ENCODE results near the gene ELMO1. TPM values are rescaled to one million over a fixed set of nuclear protein-coding genes. Genes with fewer than 3 reads are reported as not detected.

The ELMO1 gene
- total RNA-seq, 4 donors from 2014 or later, result 24.6 to 120 (median 71.9) TPM

DNA sequence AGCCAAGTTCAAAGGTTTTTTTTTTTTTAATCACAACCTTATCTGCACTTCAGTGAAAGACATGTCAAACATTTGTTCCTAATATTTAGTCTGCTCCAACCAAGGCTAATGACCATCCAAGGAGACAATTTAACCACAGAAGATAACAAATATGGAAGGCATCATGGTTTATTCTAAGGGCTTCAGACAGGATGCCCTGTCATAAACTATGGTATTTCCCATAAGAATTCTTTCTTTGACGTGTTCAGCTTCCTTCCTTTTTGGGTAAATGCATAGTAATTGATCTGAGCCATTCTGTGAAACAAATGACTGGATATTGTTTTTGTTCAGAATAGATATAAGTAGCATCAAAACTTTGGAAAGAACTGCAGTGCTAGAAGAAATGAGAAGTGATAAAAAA, 397.9 kb downstream of the ELMO1 start:
- in situ Hi-C loops (cut with MboI; ENCODE audit: low pct_ligation_motif_present in 1 of 4, low pct_unique_long_range_greater_than_20kb in 1 of 4, low sequenced_read_pairs in 3 of 4) (no loop called here), intact Hi-C loops (cut with DNase I; ENCODE audit: low total_unique reads) (no loop called here)
- H3K4me1 ChIP-seq, result peaks cover 0 to 3% (median 0%) of the 10 kb centered on the region in 4 donors
- no peak overlapping the region for H3K4me3 ChIP-seq
- no peak for DNase-seq
- no peak overlapping the region for H3K27ac ChIP-seq
- no peaks in the 10 kb centered on the region for H3K9me3 ChIP-seq
- H3K36me3 ChIP-seq, result no peaks in the 10 kb centered on the region
- no peaks in the 10 kb centered on the region for H3K27me3 ChIP-seq
- TF ChIP-seq EP300 (IDR thresholded peaks at IDR 0.05; ENCODE audit: low read depth) (no peak), POLR2AphosphoS5 (IDR thresholded peaks at IDR 0.05) (no peak), POLR2A (IDR thresholded peaks at IDR 0.05) (no peak)
- TF ChIP-seq, protein P1, sequence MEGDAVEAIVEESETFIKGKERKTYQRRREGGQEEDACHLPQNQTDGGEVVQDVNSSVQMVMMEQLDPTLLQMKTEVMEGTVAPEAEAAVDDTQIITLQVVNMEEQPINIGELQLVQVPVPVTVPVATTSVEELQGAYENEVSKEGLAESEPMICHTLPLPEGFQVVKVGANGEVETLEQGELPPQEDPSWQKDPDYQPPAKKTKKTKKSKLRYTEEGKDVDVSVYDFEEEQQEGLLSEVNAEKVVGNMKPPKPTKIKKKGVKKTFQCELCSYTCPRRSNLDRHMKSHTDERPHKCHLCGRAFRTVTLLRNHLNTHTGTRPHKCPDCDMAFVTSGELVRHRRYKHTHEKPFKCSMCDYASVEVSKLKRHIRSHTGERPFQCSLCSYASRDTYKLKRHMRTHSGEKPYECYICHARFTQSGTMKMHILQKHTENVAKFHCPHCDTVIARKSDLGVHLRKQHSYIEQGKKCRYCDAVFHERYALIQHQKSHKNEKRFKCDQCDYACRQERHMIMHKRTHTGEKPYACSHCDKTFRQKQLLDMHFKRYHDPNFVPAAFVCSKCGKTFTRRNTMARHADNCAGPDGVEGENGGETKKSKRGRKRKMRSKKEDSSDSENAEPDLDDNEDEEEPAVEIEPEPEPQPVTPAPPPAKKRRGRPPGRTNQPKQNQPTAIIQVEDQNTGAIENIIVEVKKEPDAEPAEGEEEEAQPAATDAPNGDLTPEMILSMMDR (IDR thresholded peaks at IDR 0.05), result no peak
- 58 to 79% methylated on average over 1 of the region's 1 CpG for WGBS, 2 donors (ENCODE audit: low coverage in 1 of 2)

DNA sequence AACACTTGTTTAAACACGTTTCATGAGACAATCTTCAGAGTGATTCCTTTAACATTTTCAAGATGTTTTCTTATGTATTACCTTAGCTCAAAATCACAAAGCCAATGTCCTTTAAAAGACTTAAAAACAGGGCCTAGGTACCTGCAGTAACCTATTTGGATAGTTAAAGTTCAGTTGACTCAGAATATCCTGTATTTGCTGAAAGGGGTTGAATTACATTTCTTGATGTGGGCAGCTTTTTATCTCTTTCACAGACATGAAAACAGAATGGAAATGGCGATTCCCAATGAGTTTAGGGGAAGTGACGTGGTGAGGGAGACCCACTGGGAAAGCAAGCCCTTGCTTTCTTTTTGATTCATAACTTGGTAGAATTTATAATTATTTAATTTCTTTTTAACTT, 400.0 kb downstream of the ELMO1 start:
- no peaks in the 10 kb centered on the region for H3K36me3 ChIP-seq
- no peak overlapping the region for H3K4me3 ChIP-seq
- WGBS, 2 donors (ENCODE audit: low coverage in 1 of 2), result 54 to 90% methylated on average over 1 to 3 of the region's 3 CpGs
- in situ Hi-C loops (cut with MboI; ENCODE audit: low pct_ligation_motif_present in 1 of 4, low pct_unique_long_range_greater_than_20kb in 1 of 4, low sequenced_read_pairs in 3 of 4), result no loop called here
- H3K4me1 ChIP-seq, result peaks cover 0 to 3% (median 0%) of the 10 kb centered on the region in 4 donors
- H3K9me3 ChIP-seq, result no peaks in the 10 kb centered on the region
- intact Hi-C loops (cut with DNase I; ENCODE audit: low total_unique reads), result no loop called here
- no peak for TF ChIP-seq EP300 (IDR thresholded peaks at IDR 0.05; ENCODE audit: low read depth)
- TF ChIP-seq POLR2AphosphoS5 (IDR thresholded peaks at IDR 0.05), result no peak
- TF ChIP-seq, protein P1 (IDR thresholded peaks at IDR 0.05), result no peak
- no peak for TF ChIP-seq POLR2A (IDR thresholded peaks at IDR 0.05)
- no peaks in the 10 kb centered on the region for H3K27me3 ChIP-seq
- DNase-seq, result no peak
- H3K27ac ChIP-seq, result no peak overlapping the region

DNA sequence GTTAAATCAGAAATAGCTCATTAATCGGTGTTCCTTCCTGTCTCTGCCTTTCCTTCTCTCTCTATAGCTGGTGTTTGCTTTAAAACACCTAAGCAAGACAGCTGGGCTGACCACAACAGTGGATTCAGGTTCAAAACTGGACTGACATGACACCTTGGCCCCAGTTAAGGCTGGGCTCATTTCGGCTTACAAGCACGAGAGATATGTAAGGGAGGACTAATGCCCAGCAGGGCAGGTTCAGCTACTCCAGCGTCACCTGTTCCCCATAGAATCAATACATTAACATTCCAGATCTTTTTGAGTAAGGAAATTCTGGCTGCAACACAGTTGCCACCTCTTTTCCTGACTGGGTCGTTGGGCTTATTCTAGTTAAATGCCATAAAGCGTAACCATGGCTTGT, 401.4 kb downstream of the ELMO1 start:
- TF ChIP-seq POLR2A (IDR thresholded peaks at IDR 0.05), result no peak
- no peak for TF ChIP-seq POLR2AphosphoS5 (IDR thresholded peaks at IDR 0.05)
- TF ChIP-seq, protein P1 (IDR thresholded peaks at IDR 0.05), result no peak
- TF ChIP-seq EP300 (IDR thresholded peaks at IDR 0.05; ENCODE audit: low read depth), result no peak
- intact Hi-C loops (cut with DNase I; ENCODE audit: low total_unique reads), result no loop called here

DNA sequence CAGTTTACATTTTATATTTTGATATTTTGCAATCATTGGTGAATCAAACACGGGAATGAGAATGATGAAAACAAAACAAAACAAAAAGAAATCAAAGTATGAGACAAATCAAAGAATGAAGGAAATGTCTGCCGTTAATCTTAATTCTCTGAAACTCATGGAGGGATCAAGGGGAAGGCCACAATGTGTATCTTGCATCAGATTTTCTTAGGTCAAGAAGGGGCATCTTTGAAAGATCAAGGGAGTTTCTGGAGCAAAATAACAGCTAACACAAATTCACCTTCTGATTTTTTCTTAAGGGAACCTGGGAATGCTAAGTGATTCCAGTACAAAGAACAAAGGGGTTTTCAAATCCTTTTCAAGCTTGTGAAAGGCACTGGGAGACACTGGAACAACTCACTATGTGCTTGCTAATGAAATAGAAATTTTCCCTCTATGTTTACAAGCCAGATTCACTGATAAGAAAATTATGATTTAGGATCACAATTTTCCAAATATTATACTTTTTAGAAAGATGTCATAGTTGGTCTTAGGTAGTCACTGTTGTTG, 402.1 kb downstream of the ELMO1 start:
- no peak overlapping the region for H3K4me3 ChIP-seq
- in situ Hi-C loops (cut with MboI; ENCODE audit: low pct_ligation_motif_present in 1 of 4, low pct_unique_long_range_greater_than_20kb in 1 of 4, low sequenced_read_pairs in 3 of 4) (no loop called here), intact Hi-C loops (cut with DNase I; ENCODE audit: low total_unique reads) (no loop called here)
- peaks cover 0 to 3% (median 0%) of the 10 kb centered on the region in 4 donors for H3K4me1 ChIP-seq
- 73 to 80% methylated on average over 2 of the region's 2 CpGs for WGBS, 2 donors (ENCODE audit: low coverage in 1 of 2)
- no peaks in the 10 kb centered on the region for H3K27me3 ChIP-seq
- no peak overlapping the region for H3K27ac ChIP-seq
- TF ChIP-seq POLR2A (IDR thresholded peaks at IDR 0.05), result no peak
- TF ChIP-seq POLR2AphosphoS5 (IDR thresholded peaks at IDR 0.05), result no peak
- TF ChIP-seq, protein P1 (IDR thresholded peaks at IDR 0.05), result no peak
- no peak for TF ChIP-seq EP300 (IDR thresholded peaks at IDR 0.05; ENCODE audit: low read depth)
- DNase-seq, result no peak
- no peaks in the 10 kb centered on the region for H3K9me3 ChIP-seq
- no peaks in the 10 kb centered on the region for H3K36me3 ChIP-seq

More for the DNA sequence above, 401.4 kb downstream of the ELMO1 start:
- Histone ChIP-seq H3K27ac (no peak overlapping the region), H3K27me3 (no peaks in the 10 kb centered on the region), H3K9me3 (no peaks in the 10 kb centered on the region), H3K4me3 (no peak overlapping the region), H3K4me1 (peaks cover 0 to 3% (median 0%) of the 10 kb centered on the region in 4 donors), H3K36me3 (no peaks in the 10 kb centered on the region)
- 89 to 90% methylated on average over 5 to 6 of the region's 6 CpGs for WGBS, 2 donors (ENCODE audit: low coverage in 1 of 2)
- in situ Hi-C loops (cut with MboI; ENCODE audit: low pct_ligation_motif_present in 1 of 4, low pct_unique_long_range_greater_than_20kb in 1 of 4, low sequenced_read_pairs in 3 of 4), result no loop called here
- DNase-seq, result no peak

Data from transverse colon (tissue), 4 donors.